ENCODE measurements around the gene RABEP1. TPM values are rescaled to one million over a fixed set of nuclear protein-coding genes. Genes with fewer than 3 reads are reported as not detected.

Gene RABEP1
- total and polyA plus RNA-seq, 9 of the 15 experiments (the other 6 are each of a cell fraction or from before 2014, with no cell fraction given): 8.2 to 38.9 (median 30.3) TPM

DNA sequence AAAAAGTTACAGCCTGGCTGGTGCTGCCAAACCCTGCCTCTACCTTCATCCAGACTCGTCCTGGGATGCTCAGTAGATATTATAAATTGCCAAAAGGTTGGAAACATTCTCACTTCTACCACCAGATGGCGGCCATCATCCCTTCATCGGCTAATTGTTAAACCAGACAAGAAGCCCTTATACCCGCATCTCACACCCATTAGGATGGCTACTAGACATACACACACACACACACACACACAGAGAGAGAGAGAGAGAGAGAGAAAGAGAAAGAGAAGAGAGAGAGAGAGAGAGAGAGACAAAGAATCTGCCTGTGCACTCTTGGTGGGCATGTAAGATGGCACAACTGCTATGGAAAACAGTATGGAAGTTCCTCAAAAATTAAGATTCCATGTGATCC is 32.5 kb upstream of the RABEP1 start:
- FAIRE-seq: peak; percentile 58
- peak; percentile 86 for ATAC-seq
- no peaks in the 10 kb centered on the region for H3K36me3 ChIP-seq (ENCODE audit: control insufficient read depth, insufficient read depth, low read length)
- no peaks in the 10 kb centered on the region for H3K9me3 ChIP-seq (replicated peaks; ENCODE audit: control insufficient read depth, insufficient read depth, low read depth, low read length)
- H3K4me3 ChIP-seq: no peak overlapping the region
- ChIA-PET CTCF (ENCODE audit: low intra/inter-chr PET ratio) (interaction anchor here (0.7 to 1.2 kb wide), 2 partner anchors 189 to 1178 kb away, joined by 3 to 9 read pairs; partner anchors contain the start of gene C1QBP), POLR2A (no interaction called here)
- no peak overlapping the region for H3K9ac ChIP-seq (ENCODE audit: insufficient read depth in 1 of 2, low read depth in 2 of 2, low read length in 2 of 2)
- no peak overlapping the region for H3K4me2 ChIP-seq (ENCODE audit: insufficient read depth, low read length)
- peak; percentile 44 to 75 (median 53) for DNase-seq (ENCODE audit: extremely low read depth in 1 of 4, low spot score in 3 of 4)
- 3% methylated on average over 3 of the region's 4 CpGs for WGBS (ENCODE audit: insufficient coverage, low coverage, missing lambda C conversion rate)
- intact Hi-C loops (cut with micrococcal nuclease): loop anchor here (1.0 to 5.0 kb wide), 3 partner anchors 57 to 1173 kb away; partner anchors contain the start of gene C1QBP
- no peaks in the 10 kb centered on the region for H4K20me1 ChIP-seq (replicated peaks; ENCODE audit: control insufficient read depth, insufficient read depth, low read length)
- in situ Hi-C loops (cut with MboI): loop anchor here (25.0 kb wide), 1 partner anchor 1188 kb away; the partner anchor contains the start of genes AIPL1 and PIMREG
- no peaks in the 10 kb centered on the region; a peak in 1 of 5 replicates for H3K4me1 ChIP-seq (replicated peaks in 1 of 2; ENCODE audit: control insufficient read depth in 2 of 2, insufficient read depth in 2 of 2, low read length in 2 of 2)
- no TSS peak for BruUV-seq (replicated peaks)
- H3K9me1 ChIP-seq (ENCODE audit: control insufficient read depth, insufficient read depth, low read length): no peaks in the 10 kb centered on the region
- H3K79me2 ChIP-seq (ENCODE audit: control insufficient read depth, insufficient read depth, low read length): no peaks in the 10 kb centered on the region
- no peak overlapping the region for H3K27ac ChIP-seq (ENCODE audit: extremely low read depth, low read depth, low read length)
- H2AFZ ChIP-seq (ENCODE audit: low read depth, low read length): no peak overlapping the region
- no peaks in the 10 kb centered on the region; a peak in 1 of 5 replicates for H3K27me3 ChIP-seq (ENCODE audit: control insufficient read depth in 2 of 2, insufficient read depth in 2 of 2, low read length in 2 of 2)
- TF ChIP-seq ZNF449 (CRISPR knock-in tag; IDR thresholded peaks at IDR 0.05) (no peak), ZKSCAN3 (CRISPR knock-in tag; IDR thresholded peaks at IDR 0.05) (no peak), MLLT1 (IDR thresholded peaks at IDR 0.05) (no peak), ZNF551 (CRISPR knock-in tag; IDR thresholded peaks at IDR 0.05) (no peak), ZNF707 (CRISPR knock-in tag; conservative IDR thresholded peaks at IDR 0.05) (no peak), GATAD2B (IDR thresholded peaks at IDR 0.05; ENCODE audit: borderline replicate concordance) (no peak), VEZF1 (CRISPR knock-in tag; IDR thresholded peaks at IDR 0.05) (no peak), ZNF282 (CRISPR knock-in tag; IDR thresholded peaks at IDR 0.05) (no peak), JUN (IDR thresholded peaks at IDR 0.05; ENCODE audit: borderline replicate concordance, low read depth, low read length) (no peak), JUN (CRISPR knock-in tag; IDR thresholded peaks at IDR 0.05; ENCODE audit: borderline replicate concordance) (no peak), DDX20 (tag; IDR thresholded peaks at IDR 0.05; ENCODE audit: low read depth) (no peak), ELF1 (tag; IDR thresholded peaks at IDR 0.05) (no peak)
- TF ChIP-seq, protein P1, sequence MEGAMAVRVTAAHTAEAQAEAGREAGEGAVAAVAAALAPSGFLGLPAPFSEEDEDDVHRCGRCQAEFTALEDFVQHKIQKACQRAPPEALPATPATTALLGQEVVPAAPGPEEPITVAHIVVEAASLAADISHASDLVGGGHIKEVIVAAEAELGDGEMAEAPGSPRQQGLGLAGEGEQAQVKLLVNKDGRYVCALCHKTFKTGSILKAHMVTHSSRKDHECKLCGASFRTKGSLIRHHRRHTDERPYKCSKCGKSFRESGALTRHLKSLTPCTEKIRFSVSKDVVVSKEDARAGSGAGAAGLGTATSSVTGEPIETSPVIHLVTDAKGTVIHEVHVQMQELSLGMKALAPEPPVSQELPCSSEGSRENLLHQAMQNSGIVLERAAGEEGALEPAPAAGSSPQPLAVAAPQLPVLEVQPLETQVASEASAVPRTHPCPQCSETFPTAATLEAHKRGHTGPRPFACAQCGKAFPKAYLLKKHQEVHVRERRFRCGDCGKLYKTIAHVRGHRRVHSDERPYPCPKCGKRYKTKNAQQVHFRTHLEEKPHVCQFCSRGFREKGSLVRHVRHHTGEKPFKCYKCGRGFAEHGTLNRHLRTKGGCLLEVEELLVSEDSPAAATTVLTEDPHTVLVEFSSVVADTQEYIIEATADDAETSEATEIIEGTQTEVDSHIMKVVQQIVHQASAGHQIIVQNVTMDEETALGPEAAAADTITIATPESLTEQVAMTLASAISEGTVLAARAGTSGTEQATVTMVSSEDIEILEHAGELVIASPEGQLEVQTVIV (CRISPR knock-in tag; IDR thresholded peaks at IDR 0.05; ENCODE audit: borderline replicate concordance): no peak
- TF ChIP-seq, protein P2, sequence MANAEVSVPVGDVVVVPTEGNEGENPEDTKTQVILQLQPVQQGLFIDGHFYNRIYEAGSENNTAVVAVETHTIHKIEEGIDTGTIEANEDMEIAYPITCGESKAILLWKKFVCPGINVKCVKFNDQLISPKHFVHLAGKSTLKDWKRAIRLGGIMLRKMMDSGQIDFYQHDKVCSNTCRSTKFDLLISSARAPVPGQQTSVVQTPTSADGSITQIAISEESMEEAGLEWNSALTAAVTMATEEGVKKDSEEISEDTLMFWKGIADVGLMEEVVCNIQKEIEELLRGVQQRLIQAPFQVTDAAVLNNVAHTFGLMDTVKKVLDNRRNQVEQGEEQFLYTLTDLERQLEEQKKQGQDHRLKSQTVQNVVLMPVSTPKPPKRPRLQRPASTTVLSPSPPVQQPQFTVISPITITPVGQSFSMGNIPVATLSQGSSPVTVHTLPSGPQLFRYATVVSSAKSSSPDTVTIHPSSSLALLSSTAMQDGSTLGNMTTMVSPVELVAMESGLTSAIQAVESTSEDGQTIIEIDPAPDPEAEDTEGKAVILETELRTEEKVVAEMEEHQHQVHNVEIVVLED (CRISPR knock-in tag; IDR thresholded peaks at IDR 0.05): no peak

All from K562 (cell line).